Measurements from ENCODE around the gene C4A.

DNA sequence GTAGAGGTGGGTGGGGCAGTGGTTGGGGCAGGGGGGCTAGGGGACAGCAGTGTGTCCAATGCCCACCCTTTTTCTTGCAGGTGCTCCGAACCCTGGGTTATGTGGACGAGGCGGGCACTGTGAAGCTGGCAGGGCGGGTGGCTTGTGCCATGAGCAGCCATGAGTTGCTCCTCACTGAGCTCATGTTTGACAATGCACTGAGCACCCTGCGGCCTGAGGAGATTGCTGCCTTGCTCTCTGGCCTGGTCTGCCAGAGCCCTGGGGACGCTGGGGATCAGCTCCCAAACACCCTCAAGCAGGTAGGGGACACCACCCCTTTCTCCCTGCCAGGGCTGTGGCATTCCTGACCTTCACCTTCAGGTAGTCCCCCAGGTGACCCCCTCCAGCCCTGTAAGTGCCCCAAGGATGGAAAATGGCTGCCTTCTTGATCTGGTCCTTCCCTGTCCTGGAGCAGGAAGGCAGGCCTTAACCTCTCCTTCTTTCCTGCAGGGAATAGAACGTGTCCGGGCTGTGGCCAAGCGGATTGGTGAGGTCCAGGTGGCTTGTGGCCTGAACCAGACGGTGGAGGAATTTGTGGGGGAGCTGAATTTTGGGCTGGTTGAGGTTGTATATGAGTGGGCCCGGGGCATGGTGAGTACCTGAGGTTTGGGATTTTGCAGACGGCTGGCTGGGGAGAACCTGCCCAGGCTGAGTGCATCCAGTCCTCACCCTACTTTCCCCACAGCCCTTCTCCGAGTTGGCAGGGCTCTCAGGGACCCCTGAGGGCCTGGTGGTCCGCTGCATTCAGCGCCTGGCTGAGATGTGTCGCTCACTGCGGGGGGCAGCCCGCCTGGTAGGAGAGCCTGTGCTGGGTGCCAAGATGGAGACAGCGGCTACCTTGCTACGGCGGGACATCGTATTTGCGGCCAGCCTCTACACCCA is 12.8 kb upstream of the C4A start:
- TF ChIP-seq, protein P1, sequence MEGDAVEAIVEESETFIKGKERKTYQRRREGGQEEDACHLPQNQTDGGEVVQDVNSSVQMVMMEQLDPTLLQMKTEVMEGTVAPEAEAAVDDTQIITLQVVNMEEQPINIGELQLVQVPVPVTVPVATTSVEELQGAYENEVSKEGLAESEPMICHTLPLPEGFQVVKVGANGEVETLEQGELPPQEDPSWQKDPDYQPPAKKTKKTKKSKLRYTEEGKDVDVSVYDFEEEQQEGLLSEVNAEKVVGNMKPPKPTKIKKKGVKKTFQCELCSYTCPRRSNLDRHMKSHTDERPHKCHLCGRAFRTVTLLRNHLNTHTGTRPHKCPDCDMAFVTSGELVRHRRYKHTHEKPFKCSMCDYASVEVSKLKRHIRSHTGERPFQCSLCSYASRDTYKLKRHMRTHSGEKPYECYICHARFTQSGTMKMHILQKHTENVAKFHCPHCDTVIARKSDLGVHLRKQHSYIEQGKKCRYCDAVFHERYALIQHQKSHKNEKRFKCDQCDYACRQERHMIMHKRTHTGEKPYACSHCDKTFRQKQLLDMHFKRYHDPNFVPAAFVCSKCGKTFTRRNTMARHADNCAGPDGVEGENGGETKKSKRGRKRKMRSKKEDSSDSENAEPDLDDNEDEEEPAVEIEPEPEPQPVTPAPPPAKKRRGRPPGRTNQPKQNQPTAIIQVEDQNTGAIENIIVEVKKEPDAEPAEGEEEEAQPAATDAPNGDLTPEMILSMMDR (conservative IDR thresholded peaks at IDR 0.05; ENCODE audit: low read length), result no peak
- TF ChIP-seq EZH2phosphoT487 (IDR thresholded peaks at IDR 0.05; ENCODE audit: borderline replicate concordance, low read depth, low read length), result no peak
